IMR-90 (cell line): Measurements from ENCODE around the gene NFIX. TPM values are rescaled to one million over a fixed set of nuclear protein-coding genes. Genes with fewer than 3 reads are reported as not detected.

Source experiments
- ATAC-seq: fragments of 200-7000 bp; cut with Tn5 transposase; 2 replicates; pipeline ENCODE4 v1.9.1; 2020; ENCODE audit warnings: low read depth, mild to moderate bottlenecking, moderate library complexity
- BruUV-seq: library from RNA; stranded (reverse); fragments of 400-500 nt; replicated peaks from 2 replicates; lab custom pipeline; 2021; lab: Mats Ljungman, UMichigan
- CTCF ChIA-PET: fragments of 300-600 bp; formaldehyde crosslinking; extraction: SDS; loops from one replicate; lab custom pipeline; 2021; ENCODE audit warnings: antibody characterized with exemption; lab: Yijun Ruan, JAX
- POLR2A ChIA-PET: fragments of 300-600 bp; sonication (Branson Sonifier 250); formaldehyde crosslinking; loops from one replicate; lab custom pipeline; 2022; ENCODE audit warnings: antibody characterized with exemption; ENCODE audit not compliant: unreplicated experiment; lab: Charles Lee
- DNase-seq: peaks from one replicate; pipeline ENCODE4 v3.0.0; 2013
- H2AFZ ChIP-seq: replicated peaks from 2 replicates; pipeline ENCODE3; 2013; ENCODE audit warnings: low read length, mild to moderate bottlenecking; ENCODE audit not compliant: poor library complexity
- H2AK5ac ChIP-seq: 2 replicates; pipeline ENCODE4 v1.6.1; 2013; ENCODE audit warnings: low read depth, low read length, inconsistent platforms
- H2AK9ac ChIP-seq: replicated peaks from 2 replicates; pipeline ENCODE3; 2013; ENCODE audit warnings: mild to moderate bottlenecking, low read depth, low read length, moderate library complexity; ENCODE audit not compliant: poor library complexity
- H2BK120ac ChIP-seq: 2 replicates; pipeline ENCODE4 v1.6.1; 2013; ENCODE audit warnings: low read depth, low read length, inconsistent platforms
- H2BK15ac ChIP-seq: 3 replicates; pipeline ENCODE4 v1.6.1; 2013; ENCODE audit warnings: low read depth, low read length, inconsistent platforms
- H2BK20ac ChIP-seq: 2 replicates; pipeline ENCODE4 v1.6.1; 2013; ENCODE audit warnings: low read depth, mild to moderate bottlenecking, inconsistent platforms, low read length, moderate library complexity
- H2BK5ac ChIP-seq: 2 replicates; pipeline ENCODE4 v1.6.1; 2013; ENCODE audit warnings: mild to moderate bottlenecking, low read depth, low read length, inconsistent platforms; ENCODE audit not compliant: poor library complexity, severe bottlenecking
- H3K14ac ChIP-seq: replicated peaks from 2 replicates; pipeline ENCODE4 v1.6.1; 2013; ENCODE audit warnings: low read depth, low read length, inconsistent platforms
- H3K18ac ChIP-seq: 2 replicates; pipeline ENCODE4 v1.6.1; 2013; ENCODE audit warnings: low read depth, low read length, control low read depth
- H3K23ac ChIP-seq: 2 replicates; pipeline ENCODE4 v1.6.1; 2013; ENCODE audit warnings: low read depth, low read length, inconsistent platforms
- H3K27ac ChIP-seq: 2 replicates; pipeline ENCODE4 v1.5.1; 2013; ENCODE audit warnings: mild to moderate bottlenecking, control low read depth, low read length; ENCODE audit not compliant: insufficient read depth
- H3K27me3 ChIP-seq: 2 replicates; pipeline ENCODE4 v1.6.1; 2013; ENCODE audit warnings: low read length; ENCODE audit not compliant: control insufficient read depth, insufficient read depth
- H3K36me3 ChIP-seq: 2 replicates; pipeline ENCODE4 v1.6.1; 2013; ENCODE audit warnings: low read length, mixed read lengths; ENCODE audit not compliant: control insufficient read depth, insufficient read depth
- H3K4ac ChIP-seq: 2 replicates; pipeline ENCODE4 v1.6.1; 2013; ENCODE audit warnings: low read depth, low read length, inconsistent platforms
- H3K4me1 ChIP-seq: 2 replicates; pipeline ENCODE4 v1.6.1; 2013; ENCODE audit warnings: low read length, mixed read lengths; ENCODE audit not compliant: control insufficient read depth, insufficient read depth
- H3K4me2 ChIP-seq: 2 replicates; pipeline ENCODE4 v1.6.1; 2013; ENCODE audit warnings: low read depth, mild to moderate bottlenecking, control low read depth, low read length, moderate library complexity
- H3K4me3 ChIP-seq: 2 replicates; pipeline ENCODE4 v1.5.1; 2013; ENCODE audit warnings: low read depth, mild to moderate bottlenecking, control low read depth, low read length, moderate library complexity; ENCODE audit not compliant: insufficient read depth
- H3K56ac ChIP-seq: 2 replicates; pipeline ENCODE4 v1.6.1; 2013; ENCODE audit warnings: low read length, inconsistent platforms; ENCODE audit not compliant: insufficient read depth; ENCODE audit errors: extremely low read depth
- H3K79me1 ChIP-seq, 2 experiments: 2 replicates each; pipeline ENCODE4 v1.6.1; 2013; ENCODE audit warnings: low read length in 2 of 2, inconsistent platforms in 1 of 2, low read depth in 1 of 2
- H3K9ac ChIP-seq: 2 replicates; pipeline ENCODE4 v1.6.1; 2013; ENCODE audit warnings: low read depth, low read length, control low read depth
- H3K9me1 ChIP-seq: 2 replicates; pipeline ENCODE4 v1.6.1; 2013; ENCODE audit warnings: low read length, inconsistent platforms; ENCODE audit not compliant: insufficient read depth
- H3K9me3 ChIP-seq: 2 replicates; pipeline ENCODE4 v1.6.1; 2013; ENCODE audit warnings: low read length; ENCODE audit not compliant: control insufficient read depth, insufficient read depth
- H4K20me1 ChIP-seq: 2 replicates; pipeline ENCODE4 v1.6.1; 2013; ENCODE audit warnings: low read length, inconsistent platforms; ENCODE audit not compliant: insufficient read depth
- H4K5ac ChIP-seq: 2 replicates; pipeline ENCODE4 v1.6.1; 2013; ENCODE audit warnings: mild to moderate bottlenecking, low read depth, low read length, control low read depth
- H4K8ac ChIP-seq, 2 experiments: 2 replicates each; pipeline ENCODE4 v1.6.1; 2013; ENCODE audit warnings: low read depth in 2 of 2, low read length in 2 of 2, control low read depth in 1 of 2, inconsistent platforms in 1 of 2
- H4K91ac ChIP-seq: 2 replicates; pipeline ENCODE4 v1.6.1; 2013; ENCODE audit warnings: low read depth, low read length, inconsistent platforms; ENCODE audit not compliant: insufficient read depth
- BHLHE40 ChIP-seq: fragments of 150-350 bp; IDR thresholded peaks from 2 replicates; pipeline ENCODE4 v1.6.1; 2016; ENCODE audit warnings: mild to moderate bottlenecking, low read depth, low read length
- CHD1 ChIP-seq: IDR thresholded peaks from 2 replicates; pipeline ENCODE4 v1.6.1; 2012; ENCODE audit warnings: low read depth, low read length, improper control_type of control experiment
- ELK1 ChIP-seq: fragments of 150-350 bp; IDR thresholded peaks from 2 replicates; pipeline ENCODE4 v1.6.1; 2016; ENCODE audit warnings: low read depth, mild to moderate bottlenecking, low read length, moderate library complexity, borderline replicate concordance
- POLR2A ChIP-seq: IDR thresholded peaks from 2 replicates; pipeline ENCODE4 v1.6.1; 2012; ENCODE audit warnings: mild to moderate bottlenecking, low read depth, low read length
- dilution Hi-C: fragments of 300-500 bp; cut with HindIII; formaldehyde crosslinking; loops from one replicate; pipeline ENCODE4 v1.14.3; 2018; ENCODE audit warnings: low sequenced_read_pairs; ENCODE audit not compliant: unreplicated experiment
- in situ Hi-C: fragments of 300-500 bp; cut with MboI; formaldehyde crosslinking; loops from 3 replicates; pipeline ENCODE4 v1.14.3; 2019; ENCODE audit warnings: low sequenced_read_pairs, inconsistent platforms, mixed read lengths
- intact Hi-C: fragments of 100-400 bp; cut with micrococcal nuclease; formaldehyde crosslinking; loops from 2 replicates; pipeline ENCODE4 v1.10.0; 2022
- polyA plus RNA-seq, 3 experiments: library from polyadenylated mRNA; depleted of rRNA; stranded (reverse); fragments of >200 nt; gene quantifications; 2 replicates each; pipeline ENCODE4 v1.2.3, GENCODE V29; 2012; ENCODE audit warnings: low replicate concordance in 1 of 3
- total RNA-seq: library from RNA; depleted of rRNA; stranded (reverse); fragments of >200 nt; gene quantifications from 2 replicates; pipeline ENCODE4 v1.2.3, GENCODE V29; 2012

The NFIX gene
- total and polyA plus RNA-seq, 2 of the 4 experiments (the other 2 are of a cell fraction), result 10.2 to 47.7 TPM

- TF ChIP-seq ELK1, result no peak
- peak; percentile 10; the same call in 1 of the 2 replicates for TF ChIP-seq BHLHE40
- no peak for TF ChIP-seq POLR2A
Observed at GRCh38 chr19:13060964-13061927, 66.0 kb downstream of the NFIX start (continued).

- Histone ChIP-seq H2AK9ac (no peak overlapping the region), H2BK5ac (no peak overlapping the region), H3K4me3 (no peak overlapping the region), H4K5ac (no peak overlapping the region), H3K9ac (no peak overlapping the region), H2BK20ac (no peak overlapping the region), H3K27ac (no peak overlapping the region), H3K4me1 (peaks cover 31% of the 10 kb centered on the region), H3K9me3 (no peaks in the 10 kb centered on the region), H3K9me1 (0 out of 2 replicates have a peak, but pooled peaks cover 5% of the 10 kb centered on the region), H3K27me3 (no peaks in the 10 kb centered on the region), H3K14ac (no peak overlapping the region), H4K8ac (0 out of 4 replicates have a peak overlapping the region, but pooled peaks of 1 of the 2 experiments have one; percentile 24), H3K4me2 (no peak overlapping the region), H2AK5ac (no peak overlapping the region), H2BK120ac (no peak overlapping the region), H3K36me3 (peaks cover 10% of the 10 kb centered on the region), H4K91ac (no peak overlapping the region), H2BK15ac (no peak overlapping the region), H3K56ac (no peak overlapping the region), H4K20me1 (peaks cover 23% of the 10 kb centered on the region; the same call in 1 of the 2 replicates), H3K4ac (no peak overlapping the region), H2AFZ (no peak overlapping the region), H3K79me1 (peaks cover 43 to 89% of the 10 kb centered on the region in 2 experiments), H3K18ac (no peak overlapping the region), H3K23ac (peak overlapping the region; percentile 60)
- intact Hi-C loops (loop anchor here (5.0 kb wide), 1 partner anchor 65 kb away; the partner anchor contains the start of gene NFIX), dilution Hi-C loops (no loop called here), in situ Hi-C loops (no loop called here)
- ATAC-seq (no peak), DNase-seq (no peak)
- no peak for TF ChIP-seq CHD1
- POLR2A ChIA-PET, result no interaction called here
- BruUV-seq, result no TSS peak
- CTCF ChIA-PET, result interaction anchor here (1.1 to 2.7 kb wide), 4 partner anchors 32 to 85 kb away, joined by 8 to 25 read pairs (median 16); no protein-coding TSS in a partner anchor
Observed at GRCh38 chr19:13062317-13062716, 67.0 kb downstream of the NFIX start.
